ENCODE data around the gene MAP1B.
"Not testable (repeated sequence)": the region's sequence is repeated elsewhere in the genome, so short reads cannot be mapped to it uniquely, and the experiment has no call there.

Gene MAP1B

DNA sequence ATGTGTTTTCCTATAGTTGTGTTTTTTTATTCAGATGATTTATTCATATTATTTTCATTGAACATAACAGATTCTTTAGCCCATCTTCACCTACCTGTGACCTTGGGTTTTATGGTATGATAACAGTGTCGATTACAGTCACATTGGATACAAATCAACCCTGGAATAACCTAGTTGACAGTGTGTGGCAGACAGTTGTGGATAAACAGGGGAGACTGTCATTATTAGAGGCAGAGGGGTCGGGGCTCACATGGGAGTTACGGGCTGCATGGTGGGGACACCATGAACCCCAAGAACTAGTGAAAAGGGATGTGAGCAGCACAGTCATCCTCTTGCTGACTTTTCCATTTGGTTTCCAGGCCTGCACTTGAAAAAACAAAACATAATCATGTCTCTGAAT is 29.9 kb upstream of the MAP1B start:
- H3K36me3 ChIP-seq (ENCODE audit: insufficient read depth): no peaks in the 10 kb centered on the region
- no peaks in the 10 kb centered on the region for H3K79me2 ChIP-seq (ENCODE audit: insufficient read depth, low read depth)
- no peak overlapping the region for H3K27ac ChIP-seq
- H3K27me3 ChIP-seq (ENCODE audit: insufficient read depth, low read depth): no peaks in the 10 kb centered on the region
- no peak overlapping the region for H2AFZ ChIP-seq (ENCODE audit: low read depth)
- no peak overlapping the region for H3K4me3 ChIP-seq (IDR thresholded peaks at IDR 0.05; ENCODE audit: insufficient read depth, low read depth, low read length)
- H3K9ac ChIP-seq: no peak overlapping the region
- H3K4me2 ChIP-seq: no peak overlapping the region
- H4K20me1 ChIP-seq (ENCODE audit: insufficient read depth): no peaks in the 10 kb centered on the region
- no peaks in the 10 kb centered on the region for H3K4me1 ChIP-seq (ENCODE audit: low read depth, poor library complexity, severe bottlenecking)
- TF ChIP-seq, protein P1, sequence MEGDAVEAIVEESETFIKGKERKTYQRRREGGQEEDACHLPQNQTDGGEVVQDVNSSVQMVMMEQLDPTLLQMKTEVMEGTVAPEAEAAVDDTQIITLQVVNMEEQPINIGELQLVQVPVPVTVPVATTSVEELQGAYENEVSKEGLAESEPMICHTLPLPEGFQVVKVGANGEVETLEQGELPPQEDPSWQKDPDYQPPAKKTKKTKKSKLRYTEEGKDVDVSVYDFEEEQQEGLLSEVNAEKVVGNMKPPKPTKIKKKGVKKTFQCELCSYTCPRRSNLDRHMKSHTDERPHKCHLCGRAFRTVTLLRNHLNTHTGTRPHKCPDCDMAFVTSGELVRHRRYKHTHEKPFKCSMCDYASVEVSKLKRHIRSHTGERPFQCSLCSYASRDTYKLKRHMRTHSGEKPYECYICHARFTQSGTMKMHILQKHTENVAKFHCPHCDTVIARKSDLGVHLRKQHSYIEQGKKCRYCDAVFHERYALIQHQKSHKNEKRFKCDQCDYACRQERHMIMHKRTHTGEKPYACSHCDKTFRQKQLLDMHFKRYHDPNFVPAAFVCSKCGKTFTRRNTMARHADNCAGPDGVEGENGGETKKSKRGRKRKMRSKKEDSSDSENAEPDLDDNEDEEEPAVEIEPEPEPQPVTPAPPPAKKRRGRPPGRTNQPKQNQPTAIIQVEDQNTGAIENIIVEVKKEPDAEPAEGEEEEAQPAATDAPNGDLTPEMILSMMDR (conservative IDR thresholded peaks at IDR 0.05; ENCODE audit: low read depth, low read length): no peak

DNA sequence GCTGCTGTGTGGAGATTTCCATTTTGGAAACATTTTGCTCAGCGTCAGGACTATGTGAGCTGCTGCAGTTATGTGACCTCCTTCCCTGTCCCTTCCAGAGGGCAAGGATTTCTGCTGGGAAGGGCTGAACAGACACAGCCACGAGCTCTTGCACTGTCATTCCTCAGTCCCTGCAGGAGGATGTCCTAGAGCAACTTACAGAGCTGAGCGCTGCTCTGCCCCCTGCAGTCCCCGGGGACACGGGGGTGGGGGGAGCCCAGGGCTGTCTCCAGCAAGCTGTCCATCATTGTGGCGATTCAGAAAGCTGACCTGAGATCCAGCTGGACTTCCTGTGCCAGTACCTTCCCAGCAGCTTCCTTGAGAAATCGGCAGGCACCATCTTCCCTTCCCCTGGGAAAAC is 28.0 kb upstream of the MAP1B start:
- TF ChIP-seq, protein P1 (conservative IDR thresholded peaks at IDR 0.05; ENCODE audit: low read depth, low read length): no peak
- Histone ChIP-seq H3K79me2 (ENCODE audit: insufficient read depth, low read depth) (no peaks in the 10 kb centered on the region), H3K27me3 (ENCODE audit: insufficient read depth, low read depth) (no peaks in the 10 kb centered on the region), H2AFZ (ENCODE audit: low read depth) (no peak overlapping the region), H3K4me1 (ENCODE audit: low read depth, poor library complexity, severe bottlenecking) (no peaks in the 10 kb centered on the region), H3K9ac (no peak overlapping the region), H3K4me3 (IDR thresholded peaks at IDR 0.05; ENCODE audit: insufficient read depth, low read depth, low read length) (no peak overlapping the region), H3K36me3 (ENCODE audit: insufficient read depth) (no peaks in the 10 kb centered on the region), H3K4me2 (no peak overlapping the region), H4K20me1 (ENCODE audit: insufficient read depth) (no peaks in the 10 kb centered on the region), H3K27ac (no peak overlapping the region)

DNA sequence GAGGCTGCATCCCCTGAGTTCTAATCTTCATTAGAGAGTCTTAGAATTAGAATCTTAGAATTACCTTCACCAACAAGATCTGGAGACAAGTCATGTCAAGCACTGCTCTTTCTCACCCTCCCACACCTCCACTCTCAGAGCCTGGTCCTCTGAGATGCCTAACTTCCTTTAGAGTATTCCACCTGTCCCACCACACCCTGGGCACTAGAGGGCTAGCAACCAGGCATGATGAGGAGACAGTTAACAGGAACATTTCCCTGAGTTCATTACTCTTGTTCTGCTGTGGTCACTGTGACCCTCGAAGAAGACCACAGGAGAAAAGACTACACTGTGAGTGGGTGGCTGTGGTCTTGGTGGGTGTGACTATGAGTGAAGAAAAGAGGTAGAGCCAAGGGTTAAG is 25.2 kb upstream of the MAP1B start:
- Histone ChIP-seq H2AFZ (ENCODE audit: low read depth) (no peak overlapping the region), H3K4me2 (no peak overlapping the region), H3K4me3 (IDR thresholded peaks at IDR 0.05; ENCODE audit: insufficient read depth, low read depth, low read length) (no peak overlapping the region), H3K9ac (no peak overlapping the region), H3K4me1 (ENCODE audit: low read depth, poor library complexity, severe bottlenecking) (no peaks in the 10 kb centered on the region), H3K36me3 (ENCODE audit: insufficient read depth) (no peaks in the 10 kb centered on the region), H4K20me1 (ENCODE audit: insufficient read depth) (no peaks in the 10 kb centered on the region), H3K27ac (no peak overlapping the region), H3K27me3 (ENCODE audit: insufficient read depth, low read depth) (no peaks in the 10 kb centered on the region), H3K79me2 (ENCODE audit: insufficient read depth, low read depth) (no peaks in the 10 kb centered on the region)
- TF ChIP-seq, protein P1 (conservative IDR thresholded peaks at IDR 0.05; ENCODE audit: low read depth, low read length): no peak

DNA sequence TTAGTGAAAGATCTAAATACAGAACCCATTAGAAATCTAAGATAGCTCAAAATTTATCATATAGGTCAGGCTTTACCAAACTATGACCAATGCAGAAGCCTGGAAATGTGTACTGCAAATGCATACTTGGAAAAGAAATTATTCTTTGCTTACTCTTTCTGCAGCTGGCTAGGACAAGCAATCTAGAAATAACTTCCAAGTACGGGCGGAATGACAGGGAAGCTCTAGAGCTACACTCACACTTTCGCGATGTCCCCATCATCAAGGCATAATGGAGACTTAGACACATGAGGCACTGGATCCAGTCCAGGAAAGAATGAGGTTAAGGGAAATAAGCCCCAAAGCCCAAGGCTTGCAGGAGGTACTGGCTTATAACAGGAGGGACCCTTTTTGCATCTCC is 22.4 kb upstream of the MAP1B start:
- H3K9ac ChIP-seq: no peak overlapping the region
- TF ChIP-seq, protein P1 (conservative IDR thresholded peaks at IDR 0.05; ENCODE audit: low read depth, low read length): no peak
- no peak overlapping the region for H3K27ac ChIP-seq
- H3K36me3 ChIP-seq (ENCODE audit: insufficient read depth): no peaks in the 10 kb centered on the region
- H4K20me1 ChIP-seq (ENCODE audit: insufficient read depth): no peaks in the 10 kb centered on the region
- no peaks in the 10 kb centered on the region for H3K79me2 ChIP-seq (ENCODE audit: insufficient read depth, low read depth)
- no peak overlapping the region for H2AFZ ChIP-seq (ENCODE audit: low read depth)
- H3K4me3 ChIP-seq (IDR thresholded peaks at IDR 0.05; ENCODE audit: insufficient read depth, low read depth, low read length): no peak overlapping the region
- H3K4me1 ChIP-seq (ENCODE audit: low read depth, poor library complexity, severe bottlenecking): no peaks in the 10 kb centered on the region
- no peak overlapping the region for H3K4me2 ChIP-seq
- no peaks in the 10 kb centered on the region for H3K27me3 ChIP-seq (ENCODE audit: insufficient read depth, low read depth)

DNA sequence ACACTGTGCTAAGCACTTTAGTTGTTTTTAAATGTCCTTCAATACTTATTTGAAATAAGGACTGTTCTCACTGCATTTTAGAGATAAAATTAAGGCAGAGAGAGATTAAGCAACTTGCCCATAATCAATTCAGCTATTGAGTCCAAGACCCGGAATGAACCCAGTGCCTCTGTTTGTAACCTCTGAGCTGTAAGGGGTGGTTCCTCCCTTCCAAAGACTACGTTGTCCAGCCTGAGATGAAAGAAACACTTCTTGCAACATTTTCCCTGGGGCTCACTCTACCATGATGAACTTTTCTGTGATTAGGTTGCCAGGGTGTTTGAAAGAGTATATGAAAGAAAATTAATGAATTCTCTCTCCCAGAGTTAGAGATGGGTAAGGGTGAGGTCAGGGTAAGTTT is 22.0 kb upstream of the MAP1B start:
- TF ChIP-seq, protein P1 (conservative IDR thresholded peaks at IDR 0.05; ENCODE audit: low read depth, low read length): no peak
- Histone ChIP-seq H3K4me3 (IDR thresholded peaks at IDR 0.05; ENCODE audit: insufficient read depth, low read depth, low read length) (no peak overlapping the region), H3K79me2 (ENCODE audit: insufficient read depth, low read depth) (no peaks in the 10 kb centered on the region)

DNA sequence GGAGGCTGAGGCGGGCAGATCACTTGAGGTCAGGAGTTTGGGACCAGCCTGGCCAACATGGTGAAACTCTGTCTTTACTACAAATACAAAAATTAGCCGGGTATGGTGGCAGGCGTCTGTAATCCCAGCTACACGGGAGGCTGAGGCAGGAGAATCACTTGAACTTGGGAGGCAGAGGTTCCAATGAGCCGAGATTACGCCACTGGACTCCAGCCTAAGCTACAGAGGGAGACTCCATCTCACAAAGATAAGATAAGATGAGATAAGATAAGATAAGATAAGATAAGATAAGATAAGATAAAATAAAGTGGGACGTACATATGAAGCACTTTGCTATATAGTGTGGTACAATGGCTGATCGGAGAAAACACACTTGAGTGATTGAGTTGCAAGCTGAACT is 17.6 kb upstream of the MAP1B start:
- H3K4me2 ChIP-seq; H4K20me1 ChIP-seq (ENCODE audit: insufficient read depth); H3K27ac ChIP-seq; H2AFZ ChIP-seq (ENCODE audit: low read depth); H3K79me2 ChIP-seq (ENCODE audit: insufficient read depth, low read depth); H3K4me1 ChIP-seq (ENCODE audit: low read depth, poor library complexity, severe bottlenecking); H3K4me3 ChIP-seq (IDR thresholded peaks at IDR 0.05; ENCODE audit: insufficient read depth, low read depth, low read length); H3K27me3 ChIP-seq (ENCODE audit: insufficient read depth, low read depth); H3K36me3 ChIP-seq (ENCODE audit: insufficient read depth); H3K9ac ChIP-seq: not testable (repeated sequence)

More for the DNA sequence above, 22.0 kb upstream of the MAP1B start:
- Histone ChIP-seq H3K4me1 (ENCODE audit: low read depth, poor library complexity, severe bottlenecking) (no peaks in the 10 kb centered on the region), H3K27ac (no peak overlapping the region), H4K20me1 (ENCODE audit: insufficient read depth) (no peaks in the 10 kb centered on the region), H3K9ac (no peak overlapping the region), H2AFZ (ENCODE audit: low read depth) (no peak overlapping the region), H3K4me2 (no peak overlapping the region), H3K27me3 (ENCODE audit: insufficient read depth, low read depth) (no peaks in the 10 kb centered on the region), H3K36me3 (ENCODE audit: insufficient read depth) (no peaks in the 10 kb centered on the region)
